Muscle layer of colon (tissue), 2 donors: ENCODE results near the gene CORO2A.

Source experiments
- H3K27ac ChIP-seq: one replicate; pipeline ENCODE4 v1.7.0; 2013; ENCODE audit warnings: low read depth, mild to moderate bottlenecking, low read length, moderate library complexity
- H3K27me3 ChIP-seq, 2 donors: one replicate each; pipeline ENCODE4 v1.7.0; 2013; ENCODE audit warnings: low read length in 2 of 2, mild to moderate bottlenecking in 2 of 2; ENCODE audit not compliant: insufficient read depth in 2 of 2, control insufficient read depth in 1 of 2
- H3K36me3 ChIP-seq: one replicate; pipeline ENCODE4 v1.7.0; 2013; ENCODE audit warnings: mild to moderate bottlenecking, low read length; ENCODE audit not compliant: insufficient read depth
- H3K4me1 ChIP-seq: one replicate; pipeline ENCODE4 v1.7.0; 2013; ENCODE audit warnings: mild to moderate bottlenecking, low read length; ENCODE audit not compliant: insufficient read depth
- H3K4me3 ChIP-seq, 2 donors: one replicate each; pipeline ENCODE4 v1.7.0; 2013; ENCODE audit warnings: low read length in 2 of 2, low read depth in 1 of 2, mild to moderate bottlenecking in 1 of 2, moderate library complexity in 1 of 2
- H3K9ac ChIP-seq: one replicate; pipeline ENCODE4 v1.7.0; 2013; ENCODE audit warnings: low read length
- H3K9me3 ChIP-seq: one replicate; pipeline ENCODE4 v1.7.0; 2013; ENCODE audit warnings: mild to moderate bottlenecking, low read length
- donor health status: abdominal sarcoma.
- donor health status: Adenocarcinoma of cecum.

Gene CORO2A, protein sequence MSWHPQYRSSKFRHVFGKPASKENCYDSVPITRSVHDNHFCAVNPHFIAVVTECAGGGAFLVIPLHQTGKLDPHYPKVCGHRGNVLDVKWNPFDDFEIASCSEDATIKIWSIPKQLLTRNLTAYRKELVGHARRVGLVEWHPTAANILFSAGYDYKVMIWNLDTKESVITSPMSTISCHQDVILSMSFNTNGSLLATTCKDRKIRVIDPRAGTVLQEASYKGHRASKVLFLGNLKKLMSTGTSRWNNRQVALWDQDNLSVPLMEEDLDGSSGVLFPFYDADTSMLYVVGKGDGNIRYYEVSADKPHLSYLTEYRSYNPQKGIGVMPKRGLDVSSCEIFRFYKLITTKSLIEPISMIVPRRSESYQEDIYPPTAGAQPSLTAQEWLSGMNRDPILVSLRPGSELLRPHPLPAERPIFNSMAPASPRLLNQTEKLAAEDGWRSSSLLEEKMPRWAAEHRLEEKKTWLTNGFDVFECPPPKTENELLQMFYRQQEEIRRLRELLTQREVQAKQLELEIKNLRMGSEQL

DNA sequence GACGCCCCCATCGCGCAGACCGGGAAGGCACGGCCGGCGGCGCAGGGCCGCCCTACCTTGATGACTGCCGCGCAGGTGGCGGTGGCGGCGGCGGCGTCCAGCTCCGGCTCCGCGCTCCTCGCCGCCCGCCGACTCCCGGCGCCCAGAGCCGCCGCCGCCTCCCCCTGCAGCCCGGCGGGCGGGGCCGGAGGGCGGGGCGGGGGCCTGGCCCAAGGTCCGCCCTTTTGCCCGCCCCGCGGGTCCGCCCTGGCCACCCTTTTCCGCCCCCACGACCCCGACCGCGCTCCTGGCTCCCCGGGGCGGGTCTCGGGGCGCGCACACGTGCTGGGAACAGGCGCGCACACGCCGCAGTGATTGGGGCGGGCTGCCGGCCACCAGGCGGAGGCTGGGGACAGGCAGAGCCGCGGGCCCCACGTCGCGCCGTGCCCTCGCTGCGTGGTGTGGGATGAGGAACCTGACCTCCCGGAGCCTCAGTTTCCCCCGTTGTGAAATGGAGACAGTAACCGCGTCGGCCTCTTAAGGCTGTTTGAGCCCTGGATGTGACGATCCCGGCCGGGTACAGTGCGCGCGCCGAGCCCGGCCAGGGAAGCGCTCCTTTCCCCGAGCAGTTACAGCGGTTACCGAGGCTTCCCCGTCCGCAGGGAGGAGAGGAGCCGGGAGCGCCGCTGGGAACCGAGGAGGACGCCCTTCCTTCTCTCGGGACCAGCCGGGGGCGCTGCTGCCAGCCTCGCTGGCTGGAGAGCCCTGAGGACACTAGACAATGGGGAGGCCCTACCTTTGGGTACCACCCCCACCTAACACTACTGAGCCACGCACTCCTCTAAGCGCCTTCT, at the start of gene CORO2A:
Gene CORO2A, minus strand, starts transcription at position 135 of the 833 bp plus-strand sequence. CDS start 34,977 bp downstream, outside the sequence.
- peaks cover 0 to 10% of the 10 kb centered on the region in 2 donors for H3K27me3 ChIP-seq
- H3K9me3 ChIP-seq = no peaks in the 10 kb centered on the region
- H3K9ac ChIP-seq = no peak within 1 kb of the TSS
- no peaks in the 10 kb centered on the region for H3K36me3 ChIP-seq
- H3K4me3 ChIP-seq = peak within 1 kb of the TSS; percentile 47 to 52
- H3K4me1 ChIP-seq = no peaks in the 10 kb centered on the region
- no peak within 1 kb of the TSS for H3K27ac ChIP-seq

DNA sequence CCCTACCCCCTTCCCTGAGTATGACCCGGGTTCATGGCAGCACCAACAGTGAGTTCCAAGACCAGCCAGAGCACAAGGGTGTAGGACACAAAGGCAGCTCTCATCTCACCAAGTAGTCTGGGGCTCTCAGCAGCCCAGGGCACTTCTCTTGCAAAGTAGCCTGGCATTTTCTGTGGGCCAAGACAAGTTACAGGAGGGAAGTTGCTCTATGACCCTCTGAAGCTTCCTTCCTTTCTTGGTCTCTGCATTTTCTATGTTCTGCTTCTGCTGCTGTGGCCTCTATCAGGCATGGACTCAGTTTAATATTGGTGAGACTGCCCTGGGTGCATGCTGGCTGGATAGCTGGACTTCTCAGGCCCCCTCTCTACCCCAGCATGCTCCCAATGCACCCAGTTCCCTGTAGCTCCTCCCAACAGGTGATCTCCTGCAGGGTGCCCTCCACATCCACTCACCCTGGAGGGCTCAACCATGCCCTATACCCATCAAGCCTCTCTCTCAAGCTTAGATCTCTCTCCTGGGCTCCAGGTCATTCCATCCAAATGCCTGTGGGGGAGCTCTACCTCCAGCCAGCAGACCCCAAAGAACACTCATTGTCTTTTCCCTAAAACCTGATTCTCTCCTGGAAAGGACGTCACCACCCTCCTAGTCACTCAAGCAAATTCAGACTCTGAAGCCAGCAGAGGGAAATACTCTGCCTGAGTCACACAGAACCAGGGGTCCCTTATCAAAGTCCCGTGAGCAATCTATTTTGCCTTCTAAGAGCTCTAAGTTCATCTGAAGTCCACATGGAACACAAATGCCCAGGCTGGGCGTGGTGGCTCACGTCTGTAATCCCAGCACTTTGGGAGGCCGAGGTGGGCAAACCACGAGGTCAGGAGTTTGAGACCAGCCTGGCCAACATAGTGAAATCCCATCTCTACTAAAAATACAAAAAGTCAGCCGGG, 49.2 kb upstream of the CORO2A start:
- H3K9me3 ChIP-seq = no peaks in the 10 kb centered on the region
- no peak overlapping the region for H3K9ac ChIP-seq
- no peaks in the 10 kb centered on the region for H3K36me3 ChIP-seq
- H3K27ac ChIP-seq = no peak overlapping the region
- H3K27me3 ChIP-seq = no peaks in the 10 kb centered on the region
- H3K4me3 ChIP-seq = no peak overlapping the region
- H3K4me1 ChIP-seq = no peaks in the 10 kb centered on the region

DNA sequence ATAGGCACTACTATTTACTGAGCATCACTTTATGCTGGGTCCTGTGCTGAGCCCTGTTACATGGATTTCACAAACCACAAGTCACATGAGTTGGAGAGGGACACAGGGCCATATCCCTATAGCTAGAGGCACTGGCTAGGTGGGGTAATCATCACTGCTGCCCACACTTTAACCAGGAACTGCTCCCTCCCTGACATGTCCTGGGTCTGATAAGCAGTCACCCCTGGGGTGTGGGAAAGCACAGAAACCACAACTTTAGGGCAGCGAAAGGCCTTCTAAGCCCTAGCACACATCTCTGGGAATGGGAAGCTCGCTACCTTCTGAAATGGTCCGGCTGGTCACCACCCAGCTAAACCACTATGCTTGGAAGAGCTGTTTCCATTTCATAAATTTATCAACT, 48.0 kb upstream of the CORO2A start:
- H3K27ac ChIP-seq = no peak overlapping the region
- H3K4me1 ChIP-seq = no peaks in the 10 kb centered on the region
- no peak overlapping the region for H3K9ac ChIP-seq
- no peaks in the 10 kb centered on the region for H3K36me3 ChIP-seq
- H3K4me3 ChIP-seq = no peak overlapping the region
- no peaks in the 10 kb centered on the region for H3K27me3 ChIP-seq
- no peaks in the 10 kb centered on the region for H3K9me3 ChIP-seq

DNA sequence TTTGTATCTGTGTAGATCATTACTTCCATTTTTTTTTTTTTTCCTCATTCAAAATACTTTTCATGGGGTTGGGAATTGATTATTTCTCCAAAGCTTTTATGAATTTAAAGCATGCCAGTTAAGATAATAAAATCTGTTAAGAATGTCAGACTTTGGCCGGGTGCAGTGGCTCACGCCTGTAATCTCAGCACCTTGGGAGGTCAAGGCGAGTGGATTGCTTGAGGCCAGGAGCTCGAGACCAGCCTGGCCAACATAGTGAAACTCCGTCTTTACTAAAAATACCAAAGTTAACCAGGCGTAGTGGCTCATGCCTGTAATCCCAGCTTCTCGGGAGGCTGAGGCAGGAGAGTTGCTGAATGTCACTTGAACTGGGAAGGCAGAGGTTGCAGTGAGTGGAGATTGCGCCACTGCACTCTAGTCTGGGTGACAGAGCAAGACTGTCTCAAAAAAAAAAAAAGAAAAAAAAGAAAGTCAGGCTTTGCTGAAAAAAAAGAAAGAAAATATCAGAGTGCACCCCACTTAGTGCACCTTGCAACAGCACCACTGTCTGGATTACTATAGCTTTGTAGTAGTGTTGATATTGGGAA, 44.6 kb upstream of the CORO2A start:
- Histone ChIP-seq H3K27me3 (no peaks in the 10 kb centered on the region), H3K36me3 (peaks cover 10% of the 10 kb centered on the region), H3K4me3 (no peak overlapping the region), H3K9me3 (no peaks in the 10 kb centered on the region), H3K4me1 (no peaks in the 10 kb centered on the region), H3K9ac (no peak overlapping the region), H3K27ac (no peak overlapping the region)

DNA sequence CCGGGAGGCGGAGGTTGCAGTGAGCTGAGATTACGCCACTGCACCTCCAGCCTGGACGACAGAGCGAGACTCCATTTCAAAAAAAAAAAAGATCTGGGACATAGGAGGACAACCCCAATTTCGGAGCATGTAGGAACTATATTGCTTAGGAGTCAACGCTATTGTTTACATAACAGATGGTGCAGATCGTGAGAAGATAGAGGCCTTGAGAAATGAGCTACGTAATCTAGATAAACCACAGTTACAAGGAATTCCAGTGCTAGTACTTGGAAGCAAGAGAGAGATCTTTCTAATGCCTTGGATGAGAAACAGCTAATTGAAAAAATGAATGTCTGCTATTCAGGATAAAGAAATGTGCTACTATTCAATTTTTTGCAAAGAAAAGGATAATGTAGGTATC, 42.7 kb upstream of the CORO2A start:
- Histone ChIP-seq H3K4me1 (no peaks in the 10 kb centered on the region), H3K27me3 (no peaks in the 10 kb centered on the region), H3K4me3 (no peak overlapping the region), H3K9ac (no peak overlapping the region), H3K9me3 (no peaks in the 10 kb centered on the region), H3K36me3 (peaks cover 10% of the 10 kb centered on the region), H3K27ac (no peak overlapping the region)

GRCh38 chr9:98234245-98234825, 41.9 kb upstream of the CORO2A start:
- H3K27ac ChIP-seq = no peak overlapping the region
- H3K4me1 ChIP-seq = no peaks in the 10 kb centered on the region
- H3K9ac ChIP-seq = no peak overlapping the region
- H3K27me3 ChIP-seq = no peaks in the 10 kb centered on the region
- H3K36me3 ChIP-seq = peaks cover 10% of the 10 kb centered on the region
- no peaks in the 10 kb centered on the region for H3K9me3 ChIP-seq
- no peak overlapping the region for H3K4me3 ChIP-seq

GRCh38 chr9:98232926-98233325, 40.5 kb upstream of the CORO2A start:
- H3K4me1 ChIP-seq = no peaks in the 10 kb centered on the region
- H3K36me3 ChIP-seq = peaks cover 21% of the 10 kb centered on the region
- no peaks in the 10 kb centered on the region for H3K9me3 ChIP-seq
- no peak overlapping the region for H3K9ac ChIP-seq
- no peak overlapping the region for H3K4me3 ChIP-seq
- H3K27me3 ChIP-seq = no peaks in the 10 kb centered on the region
- H3K27ac ChIP-seq = no peak overlapping the region

GRCh38 chr9:98231770-98232478, 39.5 kb upstream of the CORO2A start:
- Histone ChIP-seq H3K4me3 (no peak overlapping the region), H3K9ac (no peak overlapping the region), H3K27me3 (no peaks in the 10 kb centered on the region), H3K4me1 (no peaks in the 10 kb centered on the region), H3K36me3 (peaks cover 22% of the 10 kb centered on the region), H3K9me3 (no peaks in the 10 kb centered on the region), H3K27ac (no peak overlapping the region)

GRCh38 chr9:98230789-98231188, 38.4 kb upstream of the CORO2A start:
- Histone ChIP-seq H3K4me1 (no peaks in the 10 kb centered on the region), H3K9ac (no peak overlapping the region), H3K9me3 (no peaks in the 10 kb centered on the region), H3K27ac (no peak overlapping the region), H3K36me3 (peaks cover 22% of the 10 kb centered on the region), H3K4me3 (no peak overlapping the region), H3K27me3 (no peaks in the 10 kb centered on the region)

GRCh38 chr9:98230304-98230703, 37.9 kb upstream of the CORO2A start:
- Histone ChIP-seq H3K4me3 (no peak overlapping the region), H3K27ac (no peak overlapping the region), H3K36me3 (peaks cover 22% of the 10 kb centered on the region), H3K9ac (no peak overlapping the region), H3K9me3 (no peaks in the 10 kb centered on the region), H3K4me1 (no peaks in the 10 kb centered on the region), H3K27me3 (no peaks in the 10 kb centered on the region)
